RKO (cell line): Measurements from ENCODE around the gene TAF1L.
A peak's percentile ranks its signal among the peaks of the same experiment; 100 is the strongest.
"Not testable (repeated sequence)": the region's sequence is repeated elsewhere in the genome, so short reads cannot be mapped to it uniquely, and the experiment has no call there.

Experiments
- DNase-seq: peaks from one replicate; pipeline ENCODE4 v3.0.0-alpha.2; 2016; ENCODE audit warnings: low spot score

TAF1L gene, protein sequence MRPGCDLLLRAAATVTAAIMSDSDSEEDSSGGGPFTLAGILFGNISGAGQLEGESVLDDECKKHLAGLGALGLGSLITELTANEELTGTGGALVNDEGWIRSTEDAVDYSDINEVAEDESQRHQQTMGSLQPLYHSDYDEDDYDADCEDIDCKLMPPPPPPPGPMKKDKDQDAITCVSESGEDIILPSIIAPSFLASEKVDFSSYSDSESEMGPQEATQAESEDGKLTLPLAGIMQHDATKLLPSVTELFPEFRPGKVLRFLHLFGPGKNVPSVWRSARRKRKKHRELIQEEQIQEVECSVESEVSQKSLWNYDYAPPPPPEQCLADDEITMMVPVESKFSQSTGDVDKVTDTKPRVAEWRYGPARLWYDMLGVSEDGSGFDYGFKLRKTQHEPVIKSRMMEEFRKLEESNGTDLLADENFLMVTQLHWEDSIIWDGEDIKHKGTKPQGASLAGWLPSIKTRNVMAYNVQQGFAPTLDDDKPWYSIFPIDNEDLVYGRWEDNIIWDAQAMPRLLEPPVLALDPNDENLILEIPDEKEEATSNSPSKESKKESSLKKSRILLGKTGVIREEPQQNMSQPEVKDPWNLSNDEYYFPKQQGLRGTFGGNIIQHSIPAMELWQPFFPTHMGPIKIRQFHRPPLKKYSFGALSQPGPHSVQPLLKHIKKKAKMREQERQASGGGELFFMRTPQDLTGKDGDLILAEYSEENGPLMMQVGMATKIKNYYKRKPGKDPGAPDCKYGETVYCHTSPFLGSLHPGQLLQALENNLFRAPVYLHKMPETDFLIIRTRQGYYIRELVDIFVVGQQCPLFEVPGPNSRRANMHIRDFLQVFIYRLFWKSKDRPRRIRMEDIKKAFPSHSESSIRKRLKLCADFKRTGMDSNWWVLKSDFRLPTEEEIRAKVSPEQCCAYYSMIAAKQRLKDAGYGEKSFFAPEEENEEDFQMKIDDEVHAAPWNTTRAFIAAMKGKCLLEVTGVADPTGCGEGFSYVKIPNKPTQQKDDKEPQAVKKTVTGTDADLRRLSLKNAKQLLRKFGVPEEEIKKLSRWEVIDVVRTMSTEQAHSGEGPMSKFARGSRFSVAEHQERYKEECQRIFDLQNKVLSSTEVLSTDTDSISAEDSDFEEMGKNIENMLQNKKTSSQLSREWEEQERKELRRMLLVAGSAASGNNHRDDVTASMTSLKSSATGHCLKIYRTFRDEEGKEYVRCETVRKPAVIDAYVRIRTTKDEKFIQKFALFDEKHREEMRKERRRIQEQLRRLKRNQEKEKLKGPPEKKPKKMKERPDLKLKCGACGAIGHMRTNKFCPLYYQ (N-terminal part only)

DNA sequence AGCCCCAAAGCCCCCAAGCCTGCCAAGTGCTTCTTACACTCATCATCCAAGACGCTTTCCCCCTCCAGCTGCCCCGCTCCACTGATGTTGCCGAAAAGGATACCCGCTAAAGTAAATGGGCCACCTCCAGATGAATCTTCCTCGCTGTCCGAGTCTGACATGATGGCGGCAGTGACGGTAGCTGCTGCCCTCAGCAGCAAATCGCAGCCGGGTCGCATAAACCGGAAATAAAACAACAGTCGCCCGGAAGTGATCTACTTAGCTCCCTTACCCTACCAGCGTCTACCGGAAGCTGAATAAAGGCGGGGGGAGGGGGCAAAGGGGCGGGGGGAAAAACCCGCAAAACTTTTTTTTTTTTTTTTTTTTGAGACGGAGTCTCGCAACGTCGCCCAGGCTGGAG lies at the start of gene TAF1L:
TSS of gene TAF1L (minus strand) at position 308 of the 400 bp plus-strand sequence. CDS start at position 218, 90 bp downstream.
- DNase-seq: no peak

DNA sequence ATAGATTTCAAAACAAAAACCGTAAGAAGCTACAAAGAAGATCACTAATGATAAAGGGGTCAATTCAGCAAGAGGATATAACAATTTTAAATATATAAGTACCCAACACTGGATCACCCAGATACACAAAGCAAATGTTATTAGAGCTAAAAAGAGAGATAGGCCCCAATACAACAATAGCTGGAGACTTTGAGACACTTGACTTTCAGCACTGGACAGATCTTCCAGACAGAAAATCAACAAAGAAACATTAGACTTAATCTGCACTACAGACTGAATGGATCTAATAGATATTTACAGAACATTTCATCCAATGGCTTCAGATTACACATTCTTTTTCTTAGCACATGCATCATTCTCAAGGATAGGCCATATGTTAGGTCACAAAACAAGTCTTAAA lies 46.3 kb upstream of the TAF1L start:
- no peak for DNase-seq

DNA sequence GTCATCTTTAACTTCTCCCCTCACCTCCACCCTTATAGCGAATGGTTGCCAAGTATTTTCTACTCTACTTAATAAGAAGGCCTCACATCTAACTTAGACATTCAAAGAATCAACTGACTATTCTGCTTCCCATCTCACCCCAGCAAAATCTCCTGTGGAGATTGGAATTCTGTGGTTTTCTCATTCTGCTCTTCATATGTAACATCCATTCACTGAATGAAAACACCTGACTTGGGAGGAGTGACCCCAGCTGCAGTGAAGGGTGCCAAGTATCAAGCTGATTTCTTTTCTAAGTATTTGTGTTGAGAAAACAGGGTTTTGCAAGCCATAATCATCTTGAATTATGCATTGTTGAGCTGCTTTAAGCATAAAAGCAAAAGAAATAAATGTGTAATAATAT lies 42.5 kb upstream of the TAF1L start:
- no peak for DNase-seq

DNA sequence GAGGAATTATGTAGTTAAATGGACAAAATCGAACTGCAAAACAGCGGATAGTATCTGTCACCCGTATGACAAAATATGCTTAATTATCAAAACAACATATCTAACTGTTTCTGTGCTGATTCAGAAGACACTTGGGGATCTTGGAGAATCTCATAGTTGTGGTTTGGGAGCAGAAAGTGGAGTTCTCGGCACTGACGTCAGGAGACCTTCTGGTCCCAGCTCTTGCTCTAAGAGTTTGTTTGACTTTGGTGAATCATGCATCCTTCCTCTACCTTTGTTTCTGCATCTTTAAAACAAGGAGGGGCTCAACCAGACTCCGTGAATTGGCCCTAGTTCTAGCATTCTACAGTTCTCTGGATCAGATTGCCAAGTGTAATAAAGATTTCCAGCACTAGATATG lies 37.0 kb upstream of the TAF1L start:
- no peak for DNase-seq

DNA sequence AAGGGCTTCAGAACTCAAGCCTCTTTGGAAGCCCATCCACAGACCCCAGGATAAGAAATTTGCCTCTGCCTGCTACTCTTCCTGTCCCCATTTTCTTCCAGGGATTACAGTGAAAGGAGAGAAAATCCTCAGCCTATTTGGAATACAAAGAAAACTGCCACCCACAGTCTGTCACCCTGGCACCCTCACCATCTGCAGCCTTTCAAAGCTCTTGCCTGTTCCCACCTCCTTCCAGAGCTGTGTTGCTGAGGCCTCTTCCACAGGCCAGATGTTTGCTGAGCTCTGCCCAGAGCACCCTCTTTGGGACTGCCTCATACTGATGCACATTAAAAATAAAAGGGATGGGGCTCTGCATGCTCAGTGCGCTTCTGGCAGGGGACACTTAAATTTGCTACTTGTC lies 35.9 kb upstream of the TAF1L start:
- DNase-seq: no peak

DNA sequence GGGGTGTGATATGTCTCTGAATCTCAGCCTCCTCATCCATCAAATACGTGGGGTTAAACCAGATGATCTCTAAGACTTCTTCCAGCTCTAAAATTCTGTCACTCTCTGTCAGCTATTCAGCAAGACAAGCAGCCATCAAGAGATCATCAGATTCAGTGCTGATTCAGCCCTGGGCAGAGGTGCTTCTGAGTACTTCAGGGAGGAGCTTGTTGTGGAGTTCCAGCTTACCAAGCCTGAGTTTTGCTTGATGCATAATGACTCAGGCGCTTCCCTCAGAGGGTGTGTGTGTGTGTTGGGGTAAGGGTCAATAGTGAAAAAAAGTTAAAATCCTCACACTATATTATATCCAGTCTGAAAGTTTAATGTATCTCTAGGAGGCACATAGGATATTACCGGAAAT lies 29.6 kb upstream of the TAF1L start:
- DNase-seq: peak; percentile 34

DNA sequence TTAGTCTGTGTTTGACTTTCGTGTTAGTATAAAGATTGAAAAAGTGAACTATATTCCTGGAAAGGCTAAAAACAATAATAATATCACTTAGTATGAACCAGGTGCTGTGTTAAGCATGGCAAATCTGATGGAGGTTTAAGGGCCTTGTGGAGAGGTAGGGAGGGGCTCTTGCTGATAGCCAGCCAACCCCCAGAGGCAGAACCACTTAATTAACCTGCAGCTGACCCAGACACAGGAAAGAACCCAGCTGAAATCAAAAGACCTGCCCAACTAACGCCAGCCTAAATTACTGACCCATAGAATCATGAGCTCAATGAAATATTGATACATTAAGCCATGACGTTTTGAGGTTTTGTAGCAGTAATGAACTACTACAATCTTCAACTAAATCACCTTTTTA lies 28.3 kb upstream of the TAF1L start:
- DNase-seq: no peak

DNA sequence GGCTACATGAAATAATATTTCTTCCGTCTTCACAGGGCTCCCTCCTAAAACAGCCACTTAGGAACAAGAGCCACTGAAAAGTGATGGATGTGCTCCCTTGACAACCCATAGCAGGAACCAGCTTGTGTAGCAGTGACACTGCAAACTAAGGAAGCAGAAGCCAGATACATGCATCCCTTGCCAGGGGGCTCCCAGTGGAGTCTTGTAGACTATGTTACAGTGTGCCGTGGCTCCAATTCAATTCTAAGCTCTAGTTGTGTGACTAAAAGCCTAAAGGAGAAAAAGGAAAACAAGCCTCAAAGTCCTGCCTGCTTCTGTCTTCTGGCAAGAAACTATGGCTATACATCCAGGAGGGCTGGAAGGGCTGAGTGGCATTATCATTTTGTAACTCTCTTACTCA lies 12.2 kb upstream of the TAF1L start:
- no peak for DNase-seq

DNA sequence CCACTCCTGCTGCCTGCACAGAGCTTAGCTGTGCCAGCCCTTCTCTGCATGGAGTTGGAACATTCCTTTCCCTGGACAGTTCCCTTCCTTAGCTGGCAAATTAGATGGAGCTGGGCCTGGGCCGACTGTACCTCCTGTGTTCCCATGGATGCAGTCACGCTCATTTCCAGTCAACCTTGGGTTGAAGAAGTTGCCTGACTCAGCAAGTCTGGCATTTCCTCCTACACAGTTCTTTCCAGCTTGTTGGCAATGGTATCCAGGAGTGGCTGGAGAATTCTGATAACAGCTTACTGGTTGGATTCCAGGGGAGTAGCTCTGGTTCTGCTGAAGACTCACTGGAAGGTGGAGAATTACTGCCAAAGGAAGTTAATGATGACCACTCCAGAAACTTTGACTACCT lies 9.2 kb upstream of the TAF1L start:
- DNase-seq: peak; percentile 48

DNA sequence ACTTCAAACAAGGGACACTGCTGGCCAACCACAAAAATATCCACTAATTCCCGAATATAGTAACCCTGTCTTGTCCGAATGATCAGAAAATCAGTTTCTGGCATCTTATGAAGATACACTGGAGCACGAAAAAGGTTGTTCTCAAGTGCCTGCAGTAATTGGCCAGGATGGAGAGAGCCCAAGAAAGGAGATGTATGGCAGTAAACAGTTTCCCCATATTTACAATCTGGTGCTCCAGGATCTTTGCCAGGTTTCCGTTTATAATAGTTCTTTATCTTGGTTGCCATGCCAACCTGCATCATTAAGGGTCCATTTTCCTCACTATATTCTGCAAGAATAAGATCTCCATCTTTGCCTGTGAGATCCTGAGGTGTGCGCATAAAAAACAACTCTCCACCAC lies 2.3 kb downstream of the TAF1L start:
- not testable (repeated sequence) for DNase-seq

DNA sequence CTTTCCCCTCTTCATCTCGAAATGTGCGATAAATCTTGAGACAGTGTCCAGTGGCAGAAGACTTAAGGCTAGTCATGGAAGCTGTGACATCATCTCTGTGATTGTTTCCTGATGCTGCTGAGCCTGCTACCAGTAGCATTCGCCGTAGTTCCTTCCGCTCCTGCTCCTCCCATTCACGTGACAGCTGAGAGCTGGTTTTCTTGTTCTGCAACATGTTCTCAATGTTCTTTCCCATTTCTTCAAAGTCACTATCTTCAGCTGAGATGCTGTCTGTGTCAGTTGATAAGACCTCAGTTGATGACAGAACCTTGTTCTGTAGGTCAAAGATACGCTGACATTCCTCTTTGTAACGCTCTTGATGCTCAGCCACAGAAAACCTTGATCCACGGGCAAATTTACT lies 3.5 kb downstream of the TAF1L start:
- DNase-seq: no peak

DNA sequence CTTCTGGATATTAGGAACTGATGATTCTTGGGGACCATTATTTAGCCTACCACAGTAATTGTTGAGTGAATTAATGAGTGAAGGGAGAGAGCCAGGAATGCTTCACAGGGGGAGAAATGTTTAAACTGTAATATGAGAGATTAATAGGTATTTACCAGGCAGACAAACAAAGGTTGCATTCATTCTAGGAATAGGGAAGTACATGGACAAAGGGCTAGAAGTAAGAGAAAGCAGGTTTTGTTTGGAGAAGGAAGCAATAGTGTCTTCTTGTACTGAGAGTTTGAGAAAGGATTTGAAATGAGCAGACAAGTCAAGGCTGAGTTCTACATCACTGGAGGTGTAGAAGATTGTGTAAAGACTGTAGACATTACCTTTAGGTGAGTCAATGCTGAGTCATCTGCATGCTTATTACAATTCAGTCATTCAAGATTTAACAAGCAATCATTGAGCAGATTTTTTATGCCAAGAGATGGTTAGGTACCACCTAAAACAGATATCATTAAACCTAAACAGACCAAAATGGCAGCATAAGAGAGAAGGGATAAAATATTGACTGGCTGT lies 8.0 kb downstream of the TAF1L start:
- peak; percentile 40 for DNase-seq

DNA sequence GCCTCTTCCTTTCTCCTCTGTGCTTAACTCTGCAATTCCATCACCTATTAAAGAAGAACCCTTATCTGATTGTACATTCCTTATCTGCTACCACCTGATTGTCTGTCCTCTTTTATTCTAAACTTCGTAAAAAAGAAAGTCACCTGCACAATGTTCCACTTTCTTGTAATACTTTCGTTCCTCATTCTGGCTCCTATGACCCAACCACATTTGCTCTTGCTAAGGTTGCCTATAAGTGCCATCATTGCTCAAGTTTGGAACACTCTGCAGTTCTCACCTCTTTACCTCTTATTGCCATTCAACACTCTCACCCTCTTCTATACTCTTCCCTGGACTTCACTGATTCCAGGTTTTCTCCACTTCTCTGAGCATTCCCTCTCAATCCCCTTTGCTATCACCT lies 10.1 kb downstream of the TAF1L start:
- no peak for DNase-seq

DNA sequence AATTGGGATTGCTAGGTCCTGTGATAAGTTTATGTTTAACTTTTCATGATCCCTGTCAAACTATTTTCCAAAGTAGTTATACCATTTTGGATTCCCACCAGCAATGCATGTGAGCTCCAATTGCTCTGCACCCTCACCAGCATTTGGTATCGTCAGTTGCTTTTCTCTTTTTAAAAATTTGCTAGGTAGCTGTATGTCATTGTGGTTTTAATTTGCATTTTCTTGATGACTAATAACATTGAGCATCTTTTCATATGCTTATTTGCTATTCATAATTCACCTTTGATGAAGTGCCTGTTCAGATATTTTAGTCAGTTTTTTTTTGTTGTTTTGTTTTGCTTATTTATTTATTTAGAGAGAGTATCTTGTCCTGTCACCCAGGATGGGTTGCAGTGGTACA lies 12.5 kb downstream of the TAF1L start:
- no peak for DNase-seq

DNA sequence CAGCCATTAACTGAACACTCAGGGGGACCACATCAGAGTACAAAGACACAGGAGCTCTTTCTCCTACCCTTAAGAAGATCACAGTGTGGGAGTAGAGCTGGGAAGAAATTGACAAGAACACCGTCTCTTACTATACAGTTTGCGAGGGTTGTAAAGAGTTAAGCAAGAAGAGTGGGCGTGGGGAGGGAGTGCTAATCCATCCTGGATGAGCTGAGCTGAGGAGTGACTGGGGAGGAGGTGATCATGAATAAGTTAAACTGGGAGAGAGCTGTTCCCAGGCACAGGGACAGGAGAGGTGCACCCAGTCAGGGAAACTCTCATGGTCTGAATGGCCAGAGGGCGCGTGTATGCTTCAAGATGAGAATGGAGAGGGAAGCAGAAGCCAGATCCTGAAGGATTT lies 17.2 kb downstream of the TAF1L start:
- no peak for DNase-seq

DNA sequence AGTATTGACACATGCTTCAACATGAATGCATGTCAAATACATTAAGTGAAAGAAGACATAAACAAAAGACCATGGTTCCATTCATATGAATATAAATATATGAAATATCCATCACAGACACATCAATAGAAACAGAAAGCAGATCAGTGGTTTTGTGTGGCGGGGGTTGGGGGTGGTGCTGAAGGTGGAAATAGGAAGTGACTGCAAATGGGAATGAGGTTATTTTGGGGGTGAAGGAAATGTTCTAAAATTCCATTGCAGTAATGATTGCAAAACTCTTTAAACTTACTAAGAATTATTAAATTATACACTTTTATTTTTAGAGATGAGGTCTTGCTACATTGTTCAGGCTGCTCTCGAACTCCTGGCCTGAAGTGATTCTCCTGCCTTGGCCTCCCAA lies 28.7 kb downstream of the TAF1L start:
- DNase-seq: no peak

DNA sequence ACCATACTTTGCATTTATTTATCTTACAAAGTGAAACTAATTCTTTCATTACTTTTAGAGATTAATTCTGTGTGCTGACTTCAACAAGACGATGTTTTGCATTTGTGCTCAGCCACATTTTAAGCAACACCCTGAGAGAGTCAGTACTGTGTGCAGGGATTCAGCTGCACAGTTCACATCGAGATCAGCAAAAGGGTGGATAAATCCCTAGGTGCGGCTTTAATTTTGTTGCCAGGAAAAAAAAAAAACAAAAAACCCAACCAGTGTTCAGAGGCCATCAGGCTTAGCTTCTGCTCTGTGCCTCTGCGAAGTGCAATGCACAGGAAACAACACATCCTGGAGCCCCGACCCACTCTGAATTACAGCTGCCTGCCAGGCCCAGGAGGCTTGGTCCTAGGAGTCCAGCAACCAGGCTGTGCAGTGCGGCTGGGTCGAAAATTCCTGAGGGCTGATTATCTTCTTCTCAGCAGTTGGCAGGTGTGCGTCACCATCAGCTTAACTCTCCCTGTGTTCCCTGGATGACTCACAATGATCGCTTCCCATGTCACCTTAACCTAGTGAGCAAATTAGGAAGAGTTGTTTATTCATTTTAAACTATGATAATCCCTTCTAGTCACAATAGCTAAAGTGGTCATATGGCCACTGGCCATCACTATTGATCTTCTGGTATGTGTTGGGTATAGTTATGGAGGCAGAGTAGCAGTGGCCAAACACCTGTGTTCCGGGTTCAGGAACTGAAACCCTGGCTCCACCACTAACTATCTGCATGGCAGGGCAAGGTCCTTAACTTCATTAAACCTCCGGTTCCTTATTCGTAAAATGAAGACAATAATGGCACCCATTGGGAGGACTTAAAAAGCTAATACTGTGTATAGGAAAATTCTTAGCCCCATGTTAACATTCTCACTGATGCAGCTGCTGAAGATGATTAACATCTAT lies 31.3 kb downstream of the TAF1L start:
- DNase-seq: peak; percentile 83

DNA sequence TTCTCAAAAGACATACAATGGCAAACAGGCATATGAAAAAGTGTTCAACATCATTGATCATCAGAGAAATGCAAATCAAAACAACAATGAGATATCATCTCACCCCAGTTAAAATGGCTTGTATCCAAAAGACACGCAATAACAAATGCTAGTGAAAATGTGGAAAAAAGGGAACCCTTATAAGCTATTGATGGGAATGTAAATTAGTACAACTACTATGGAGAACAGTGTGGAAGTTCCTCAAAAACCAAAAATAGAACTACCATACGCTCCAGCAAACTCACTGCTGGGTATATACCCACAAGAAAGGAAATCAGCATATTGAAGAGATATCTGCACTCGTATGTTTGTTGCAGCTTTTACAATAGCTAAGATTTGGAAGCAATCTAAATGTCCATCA lies 36.4 kb downstream of the TAF1L start:
- not testable (repeated sequence) for DNase-seq

DNA sequence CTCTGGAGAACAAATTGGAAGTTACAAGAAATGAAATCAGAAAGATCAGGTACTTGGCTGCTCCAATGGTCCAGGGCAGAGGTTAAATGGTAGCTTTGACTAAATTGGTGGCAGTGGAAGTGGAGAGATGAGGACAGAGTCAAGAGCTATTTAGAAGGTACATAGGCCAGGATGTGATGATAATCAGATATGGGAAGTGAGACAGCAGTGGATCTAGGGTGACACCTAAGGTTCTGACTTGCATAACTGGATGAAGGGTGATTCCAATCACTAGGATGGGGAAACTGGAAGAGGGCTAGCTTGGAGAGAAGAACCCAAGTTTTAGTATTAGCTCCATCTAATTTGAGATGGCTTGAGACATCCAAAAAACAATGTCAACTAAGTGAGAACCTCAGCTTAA lies 38.5 kb downstream of the TAF1L start:
- DNase-seq: no peak

DNA sequence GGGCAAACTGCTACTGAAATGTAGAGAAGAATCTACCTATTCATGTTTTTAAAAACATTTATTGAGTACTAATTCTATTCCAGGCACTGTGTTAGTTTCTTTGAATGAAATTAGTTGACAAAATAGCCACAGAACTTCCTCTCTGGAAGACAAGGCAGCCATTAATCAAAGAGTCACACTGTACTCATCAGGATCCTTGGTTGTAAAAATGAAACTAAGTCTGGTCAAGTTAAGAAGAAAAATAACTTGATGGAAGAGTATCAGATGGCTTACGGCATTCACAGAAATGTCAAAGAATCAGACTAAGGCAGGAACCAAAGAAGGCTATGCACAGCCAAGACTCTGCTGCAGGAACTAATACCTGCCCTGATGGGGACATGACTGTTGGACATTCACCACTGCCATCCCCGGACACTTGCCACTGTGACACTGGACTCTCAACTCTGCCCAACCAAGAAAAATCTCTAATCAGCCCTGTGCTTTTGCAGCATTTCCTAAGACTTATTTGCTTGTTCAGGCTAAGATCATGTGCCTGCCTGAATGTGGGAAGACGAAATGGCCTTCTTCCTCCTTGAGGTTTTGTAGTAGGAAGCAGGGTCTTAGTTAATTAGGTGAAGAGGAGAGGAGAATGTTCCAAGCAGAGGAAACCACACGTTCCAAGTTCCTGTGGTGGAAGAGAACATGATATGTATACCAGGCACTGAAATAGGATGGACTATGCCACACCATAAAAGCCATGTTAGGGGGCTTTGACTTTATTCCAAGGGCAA lies 39.2 kb downstream of the TAF1L start:
- no peak for DNase-seq
